ENCODE data around the gene SMURF2.

Gene SMURF2

GRCh38 chr17:64571746-64572145 is 90.4 kb downstream of the SMURF2 start:
- no peak for DNase-seq (ENCODE audit: low read depth, low spot score)
- no peaks in the 10 kb centered on the region for H3K27me3 ChIP-seq (ENCODE audit: insufficient read depth, insufficient read length)
- TF ChIP-seq ZNF274 (IDR thresholded peaks at IDR 0.05; ENCODE audit: low read depth, low read length) (no peak), SUZ12 (IDR thresholded peaks at IDR 0.05; ENCODE audit: extremely low read depth, insufficient read depth, insufficient read length) (no peak), YY1 (IDR thresholded peaks at IDR 0.05; ENCODE audit: insufficient read depth, insufficient read length) (no peak)
- no peaks in the 10 kb centered on the region for H3K4me1 ChIP-seq (ENCODE audit: insufficient read depth, insufficient read length)
- H3K9me3 ChIP-seq (ENCODE audit: insufficient read depth, low read length) = no peaks in the 10 kb centered on the region
- H3K36me3 ChIP-seq (ENCODE audit: insufficient read depth, insufficient read length, low read length) = peaks cover 26% of the 10 kb centered on the region
- no peak overlapping the region for H3K4me3 ChIP-seq (ENCODE audit: insufficient read length, low read depth)
- no peak overlapping the region for H3K9ac ChIP-seq (ENCODE audit: insufficient read length, low read depth)

- peaks cover 27% of the 10 kb centered on the region for H3K36me3 ChIP-seq (ENCODE audit: insufficient read depth, insufficient read length, low read length)
- H3K27me3 ChIP-seq (ENCODE audit: insufficient read depth, insufficient read length) = no peaks in the 10 kb centered on the region
- no peaks in the 10 kb centered on the region for H3K9me3 ChIP-seq (ENCODE audit: insufficient read depth, low read length)
- H3K9ac ChIP-seq (ENCODE audit: insufficient read length, low read depth) = no peak overlapping the region
- no peak for TF ChIP-seq SUZ12 (IDR thresholded peaks at IDR 0.05; ENCODE audit: extremely low read depth, insufficient read depth, insufficient read length)
- TF ChIP-seq YY1 (IDR thresholded peaks at IDR 0.05; ENCODE audit: insufficient read depth, insufficient read length) = no peak
- TF ChIP-seq ZNF274 (IDR thresholded peaks at IDR 0.05; ENCODE audit: low read depth, low read length) = no peak
- H3K4me1 ChIP-seq (ENCODE audit: insufficient read depth, insufficient read length) = no peaks in the 10 kb centered on the region
- no peak overlapping the region for H3K4me3 ChIP-seq (ENCODE audit: insufficient read length, low read depth)
- DNase-seq (ENCODE audit: low read depth, low spot score) = no peak
Measured at GRCh38 chr17:64565563-64565962, 96.5 kb downstream of the SMURF2 start.

GRCh38 chr17:64564098-64564497 is 98.0 kb downstream of the SMURF2 start:
- TF ChIP-seq ZNF274 (IDR thresholded peaks at IDR 0.05; ENCODE audit: low read depth, low read length) (no peak), SUZ12 (IDR thresholded peaks at IDR 0.05; ENCODE audit: extremely low read depth, insufficient read depth, insufficient read length) (no peak), YY1 (IDR thresholded peaks at IDR 0.05; ENCODE audit: insufficient read depth, insufficient read length) (no peak)
- no peaks in the 10 kb centered on the region for H3K4me1 ChIP-seq (ENCODE audit: insufficient read depth, insufficient read length)
- no peak for DNase-seq (ENCODE audit: low read depth, low spot score)
- peaks cover 26% of the 10 kb centered on the region for H3K36me3 ChIP-seq (ENCODE audit: insufficient read depth, insufficient read length, low read length)
- H3K9ac ChIP-seq (ENCODE audit: insufficient read length, low read depth) = no peak overlapping the region
- H3K27me3 ChIP-seq (ENCODE audit: insufficient read depth, insufficient read length) = no peaks in the 10 kb centered on the region
- no peaks in the 10 kb centered on the region for H3K9me3 ChIP-seq (ENCODE audit: insufficient read depth, low read length)
- no peak overlapping the region for H3K4me3 ChIP-seq (ENCODE audit: insufficient read length, low read depth)

- Histone ChIP-seq H3K9me3 (ENCODE audit: insufficient read depth, low read length) (no peaks in the 10 kb centered on the region), H3K27me3 (ENCODE audit: insufficient read depth, insufficient read length) (no peaks in the 10 kb centered on the region), H3K4me1 (ENCODE audit: insufficient read depth, insufficient read length) (no peaks in the 10 kb centered on the region), H3K9ac (ENCODE audit: insufficient read length, low read depth) (no peak overlapping the region), H3K4me3 (ENCODE audit: insufficient read length, low read depth) (no peak overlapping the region), H3K36me3 (ENCODE audit: insufficient read depth, insufficient read length, low read length) (peaks cover 55% of the 10 kb centered on the region)
- TF ChIP-seq ZNF274 (IDR thresholded peaks at IDR 0.05; ENCODE audit: low read depth, low read length) (no peak), YY1 (IDR thresholded peaks at IDR 0.05; ENCODE audit: insufficient read depth, insufficient read length) (no peak), SUZ12 (IDR thresholded peaks at IDR 0.05; ENCODE audit: extremely low read depth, insufficient read depth, insufficient read length) (no peak)
- DNase-seq (ENCODE audit: low read depth, low spot score) = no peak
Measured at GRCh38 chr17:64555281-64555680, 106.8 kb downstream of the SMURF2 start.

- Histone ChIP-seq H3K4me3 (ENCODE audit: insufficient read length, low read depth) (no peak overlapping the region), H3K36me3 (ENCODE audit: insufficient read depth, insufficient read length, low read length) (peaks cover 55% of the 10 kb centered on the region), H3K27me3 (ENCODE audit: insufficient read depth, insufficient read length) (no peaks in the 10 kb centered on the region), H3K9ac (ENCODE audit: insufficient read length, low read depth) (no peak overlapping the region), H3K9me3 (ENCODE audit: insufficient read depth, low read length) (no peaks in the 10 kb centered on the region), H3K4me1 (ENCODE audit: insufficient read depth, insufficient read length) (no peaks in the 10 kb centered on the region)
- TF ChIP-seq YY1 (IDR thresholded peaks at IDR 0.05; ENCODE audit: insufficient read depth, insufficient read length) (no peak), ZNF274 (IDR thresholded peaks at IDR 0.05; ENCODE audit: low read depth, low read length) (no peak), SUZ12 (IDR thresholded peaks at IDR 0.05; ENCODE audit: extremely low read depth, insufficient read depth, insufficient read length) (no peak)
- DNase-seq (ENCODE audit: low read depth, low spot score) = no peak
Measured at GRCh38 chr17:64554028-64554637, 108.0 kb downstream of the SMURF2 start.

- no peaks in the 10 kb centered on the region for H3K27me3 ChIP-seq (ENCODE audit: insufficient read depth, insufficient read length)
- no peak overlapping the region for H3K9ac ChIP-seq (ENCODE audit: insufficient read length, low read depth)
- H3K4me3 ChIP-seq (ENCODE audit: insufficient read length, low read depth) = no peak overlapping the region
- H3K4me1 ChIP-seq (ENCODE audit: insufficient read depth, insufficient read length) = no peaks in the 10 kb centered on the region
- DNase-seq (ENCODE audit: low read depth, low spot score) = no peak
- peaks cover 50% of the 10 kb centered on the region for H3K36me3 ChIP-seq (ENCODE audit: insufficient read depth, insufficient read length, low read length)
- no peak for TF ChIP-seq ZNF274 (IDR thresholded peaks at IDR 0.05; ENCODE audit: low read depth, low read length)
- no peak for TF ChIP-seq SUZ12 (IDR thresholded peaks at IDR 0.05; ENCODE audit: extremely low read depth, insufficient read depth, insufficient read length)
- TF ChIP-seq YY1 (IDR thresholded peaks at IDR 0.05; ENCODE audit: insufficient read depth, insufficient read length) = no peak
- H3K9me3 ChIP-seq (ENCODE audit: insufficient read depth, low read length) = no peaks in the 10 kb centered on the region
Measured at GRCh38 chr17:64551461-64551860, 110.6 kb downstream of the SMURF2 start.

- Histone ChIP-seq H3K9ac (ENCODE audit: insufficient read length, low read depth) (no peak overlapping the region), H3K4me1 (ENCODE audit: insufficient read depth, insufficient read length) (no peaks in the 10 kb centered on the region), H3K4me3 (ENCODE audit: insufficient read length, low read depth) (no peak overlapping the region), H3K9me3 (ENCODE audit: insufficient read depth, low read length) (no peaks in the 10 kb centered on the region), H3K36me3 (ENCODE audit: insufficient read depth, insufficient read length, low read length) (peaks cover 40% of the 10 kb centered on the region), H3K27me3 (ENCODE audit: insufficient read depth, insufficient read length) (no peaks in the 10 kb centered on the region)
- no peak for DNase-seq (ENCODE audit: low read depth, low spot score)
- no peak for TF ChIP-seq ZNF274 (IDR thresholded peaks at IDR 0.05; ENCODE audit: low read depth, low read length)
- TF ChIP-seq YY1 (IDR thresholded peaks at IDR 0.05; ENCODE audit: insufficient read depth, insufficient read length) = no peak
- TF ChIP-seq SUZ12 (IDR thresholded peaks at IDR 0.05; ENCODE audit: extremely low read depth, insufficient read depth, insufficient read length) = no peak
Measured at GRCh38 chr17:64547319-64547718, 114.8 kb downstream of the SMURF2 start.

All from NT2/D1 (cell line).